Subcutaneous abdominal adipose tissue (tissue), 5 donors: Measurements from ENCODE around the gene RBM33.

Experiments used
- H3K27ac ChIP-seq: one replicate; pipeline ENCODE4 v1.7.0; 2013; ENCODE audit warnings: low read depth, mild to moderate bottlenecking, inconsistent platforms, low read length, moderate library complexity
- H3K27me3 ChIP-seq, 5 donors: one replicate each; pipeline ENCODE4 v1.7.0; 2013; ENCODE audit warnings: low read length in 5 of 5, inconsistent platforms in 1 of 5; ENCODE audit not compliant: control insufficient read depth in 5 of 5, insufficient read depth in 4 of 5
- H3K36me3 ChIP-seq, 5 donors: one replicate each; pipeline ENCODE4 v1.7.0; 2013; ENCODE audit warnings: low read length in 5 of 5; ENCODE audit not compliant: control insufficient read depth in 5 of 5, insufficient read depth in 5 of 5
- H3K4me1 ChIP-seq, 5 donors: one replicate each; pipeline ENCODE4 v1.7.0; 2013; ENCODE audit warnings: low read length in 5 of 5, mild to moderate bottlenecking in 3 of 5, moderate library complexity in 1 of 5; ENCODE audit not compliant: control insufficient read depth in 5 of 5, insufficient read depth in 5 of 5
- H3K4me3 ChIP-seq, 5 donors: one replicate each; pipeline ENCODE4 v1.7.0; 2013; ENCODE audit warnings: low read length in 5 of 5, low read depth in 1 of 5
- H3K9ac ChIP-seq, 5 donors: one replicate each; pipeline ENCODE4 v1.7.0; 2013; ENCODE audit warnings: low read length in 5 of 5, mild to moderate bottlenecking in 4 of 5, moderate library complexity in 3 of 5
- H3K9me3 ChIP-seq, 5 donors: one replicate each; pipeline ENCODE4 v1.7.0; 2013; ENCODE audit warnings: low read length in 5 of 5; ENCODE audit not compliant: control insufficient read depth in 5 of 5
- donor health status: healthy.
- donor health status: healthy.
- donor health status: healthy.
- donor health status: healthy.
- donor health status: healthy.

The RBM33 gene

GRCh38 chr7:155818154-155818819, 173.8 kb downstream of the RBM33 start:
- Histone ChIP-seq H3K9ac (no peak overlapping the region), H3K4me1 (peaks cover 0 to 5% (median 1%) of the 10 kb centered on the region in 5 donors), H3K27me3 (peaks cover 25 to 44% (median 35%) of the 10 kb centered on the region in 5 donors), H3K36me3 (no peaks in the 10 kb centered on the region), H3K27ac (no peak overlapping the region), H3K9me3 (peaks cover 0 to 6% (median 0%) of the 10 kb centered on the region in 5 donors), H3K4me3 (no peak overlapping the region)

GRCh38 chr7:155818820-155819168, 174.3 kb downstream of the RBM33 start:
- Histone ChIP-seq H3K9me3 (peaks cover 0 to 6% (median 0%) of the 10 kb centered on the region in 5 donors), H3K36me3 (no peaks in the 10 kb centered on the region), H3K9ac (no peak overlapping the region), H3K27me3 (peaks cover 24 to 40% (median 32%) of the 10 kb centered on the region in 5 donors), H3K4me1 (peaks cover 0 to 6% (median 3%) of the 10 kb centered on the region in 5 donors), H3K27ac (no peak overlapping the region), H3K4me3 (no peak overlapping the region)

GRCh38 chr7:155819186-155819585, 174.7 kb downstream of the RBM33 start:
- Histone ChIP-seq H3K4me1 (peaks cover 0 to 6% (median 3%) of the 10 kb centered on the region in 5 donors), H3K4me3 (no peak overlapping the region), H3K9me3 (peaks cover 0 to 6% (median 0%) of the 10 kb centered on the region in 5 donors), H3K36me3 (no peaks in the 10 kb centered on the region), H3K27ac (no peak overlapping the region), H3K9ac (no peak overlapping the region), H3K27me3 (peaks cover 22 to 38% (median 29%) of the 10 kb centered on the region in 5 donors)

GRCh38 chr7:155820246-155820645, 175.8 kb downstream of the RBM33 start:
- peaks cover 0 to 6% (median 3%) of the 10 kb centered on the region in 5 donors for H3K4me1 ChIP-seq
- no peak overlapping the region for H3K4me3 ChIP-seq
- no peak overlapping the region for H3K27ac ChIP-seq
- H3K27me3 ChIP-seq, result peaks cover 18 to 31% (median 29%) of the 10 kb centered on the region in 5 donors
- no peak overlapping the region for H3K9ac ChIP-seq
- H3K36me3 ChIP-seq, result no peaks in the 10 kb centered on the region
- H3K9me3 ChIP-seq, result peaks cover 0 to 6% (median 0%) of the 10 kb centered on the region in 5 donors

GRCh38 chr7:155820788-155821187, 176.3 kb downstream of the RBM33 start:
- Histone ChIP-seq H3K9ac (no peak overlapping the region), H3K4me3 (no peak overlapping the region), H3K4me1 (peaks cover 0 to 6% (median 3%) of the 10 kb centered on the region in 5 donors), H3K27ac (no peak overlapping the region), H3K27me3 (peaks cover 18 to 27% (median 26%) of the 10 kb centered on the region in 5 donors), H3K9me3 (peaks cover 0 to 6% (median 0%) of the 10 kb centered on the region in 5 donors), H3K36me3 (no peaks in the 10 kb centered on the region)

- Histone ChIP-seq H3K4me3 (no peak overlapping the region), H3K36me3 (no peaks in the 10 kb centered on the region), H3K4me1 (peaks cover 0 to 6% (median 3%) of the 10 kb centered on the region in 5 donors), H3K9me3 (peaks cover 0 to 6% (median 0%) of the 10 kb centered on the region in 5 donors), H3K27ac (no peak overlapping the region), H3K9ac (no peak overlapping the region), H3K27me3 (peaks cover 17 to 24% (median 21%) of the 10 kb centered on the region in 5 donors)
These were observed 177.4 kb downstream of the RBM33 start for GRCh38 chr7:155821851-155822250.

GRCh38 chr7:155824227-155824886, 179.9 kb downstream of the RBM33 start:
- H3K27me3 ChIP-seq, result peaks cover 13 to 23% (median 15%) of the 10 kb centered on the region in 5 donors
- H3K36me3 ChIP-seq, result no peaks in the 10 kb centered on the region
- H3K27ac ChIP-seq, result no peak overlapping the region
- no peak overlapping the region for H3K9ac ChIP-seq
- no peak overlapping the region for H3K4me3 ChIP-seq
- no peaks in the 10 kb centered on the region for H3K9me3 ChIP-seq
- H3K4me1 ChIP-seq, result peaks cover 0 to 9% (median 3%) of the 10 kb centered on the region in 5 donors

GRCh38 chr7:155825336-155825735, 180.9 kb downstream of the RBM33 start:
- H3K4me3 ChIP-seq, result no peak overlapping the region
- no peak overlapping the region for H3K27ac ChIP-seq
- H3K36me3 ChIP-seq, result no peaks in the 10 kb centered on the region
- peaks cover 0 to 9% (median 3%) of the 10 kb centered on the region in 5 donors for H3K4me1 ChIP-seq
- H3K9ac ChIP-seq, result no peak overlapping the region
- H3K27me3 ChIP-seq, result peaks cover 4 to 21% (median 15%) of the 10 kb centered on the region in 5 donors
- no peaks in the 10 kb centered on the region for H3K9me3 ChIP-seq

GRCh38 chr7:155829796-155830470, 185.5 kb downstream of the RBM33 start:
- no peaks in the 10 kb centered on the region for H3K36me3 ChIP-seq
- no peak overlapping the region for H3K4me3 ChIP-seq
- H3K4me1 ChIP-seq, result peaks cover 0 to 20% (median 12%) of the 10 kb centered on the region in 5 donors
- no peak overlapping the region for H3K27ac ChIP-seq
- H3K9me3 ChIP-seq, result no peaks in the 10 kb centered on the region
- H3K27me3 ChIP-seq, result peaks cover 0 to 19% (median 4%) of the 10 kb centered on the region in 5 donors
- H3K9ac ChIP-seq, result no peak overlapping the region
